MCF 10A (cell line): ENCODE measurements around the gene NYAP1. TPM values are rescaled to one million over a fixed set of nuclear protein-coding genes. Genes with fewer than 3 reads are reported as not detected.

ENCODE experiments used
- BruUV-seq: library from RNA; stranded (reverse); fragments of 400-500 nt; replicated peaks from 2 replicates; lab custom pipeline; 2021; lab: Mats Ljungman, UMichigan
- CTCF ChIA-PET: fragments of 300-600 bp; sonication (Branson Sonifier 250); formaldehyde crosslinking; extraction: SDS; loops from one replicate; lab custom pipeline; 2021; ENCODE audit warnings: antibody characterized with exemption, inconsistent platforms; lab: Yijun Ruan, JAX
- POLR2A ChIA-PET: fragments of 300-600, 350-650 bp; sonication (Branson Sonifier 250); formaldehyde crosslinking; extraction: SDS; loops from one replicate; lab custom pipeline; 2020; ENCODE audit warnings: antibody characterized with exemption, inconsistent platforms; lab: Yijun Ruan, JAX
- DNase-seq: peaks from one replicate; pipeline ENCODE4 v3.0.0-alpha.2; 2018; ENCODE audit not compliant: unreplicated experiment
- H3K27ac Mint-ChIP-seq: one replicate; pipeline ENCODE4 v1.8.0; 2022; ENCODE audit warnings: mild to moderate bottlenecking, low read depth, mixed read lengths; ENCODE audit not compliant: unreplicated experiment
- H3K27me3 Mint-ChIP-seq: one replicate; pipeline ENCODE4 v1.8.0; 2022; ENCODE audit warnings: mixed read lengths; ENCODE audit not compliant: insufficient read depth, unreplicated experiment
- H3K36me3 Mint-ChIP-seq: one replicate; pipeline ENCODE4 v1.8.0; 2022; ENCODE audit warnings: mild to moderate bottlenecking, moderate library complexity, mixed read lengths; ENCODE audit not compliant: insufficient read depth, unreplicated experiment
- H3K4me1 Mint-ChIP-seq: one replicate; pipeline ENCODE4 v1.8.0; 2022; ENCODE audit warnings: mixed read lengths; ENCODE audit not compliant: insufficient read depth, unreplicated experiment
- H3K4me3 Mint-ChIP-seq: one replicate; pipeline ENCODE4 v1.8.0; 2022; ENCODE audit warnings: mild to moderate bottlenecking, moderate library complexity, mixed read lengths; ENCODE audit not compliant: unreplicated experiment
- H3K9me3 Mint-ChIP-seq: one replicate; pipeline ENCODE4 v1.8.0; 2022; ENCODE audit warnings: mixed read lengths; ENCODE audit not compliant: unreplicated experiment
- CTCF ChIP-seq: fragments of 200-600 bp; IDR thresholded peaks from one replicate; pipeline ENCODE4 v1.8.0; 2022; ENCODE audit warnings: antibody characterized with exemption, mild to moderate bottlenecking; ENCODE audit not compliant: unreplicated experiment
- intact Hi-C: fragments of 100-400 bp; cut with micrococcal nuclease; formaldehyde crosslinking; loops from 2 replicates; pipeline ENCODE4 v1.14.1; 2022
- total RNA-seq: library from RNA; stranded (reverse); gene quantifications from 2 replicates; pipeline ENCODE4 v1.2.3, GENCODE V29; 2022

Gene NYAP1
- total RNA-seq, 1 experiment from 2014 or later: 0.21 TPM

GRCh38 chr7:100441641-100442535 is 41.8 kb upstream of the NYAP1 start:
- peaks cover 12% of the 10 kb centered on the region for H3K4me1 Mint-ChIP-seq
- no peak for TF ChIP-seq CTCF
- H3K36me3 Mint-ChIP-seq: peaks cover 1% of the 10 kb centered on the region
- no peak for DNase-seq
- no peak overlapping the region for H3K4me3 Mint-ChIP-seq
- H3K27me3 Mint-ChIP-seq: no peaks in the 10 kb centered on the region
- ChIA-PET CTCF (interaction anchor here (0.6 to 1.4 kb wide), 3 partner anchors 27 to 119 kb away, joined by 3 to 4 read pairs (median 4); no protein-coding TSS in a partner anchor), POLR2A (interaction anchor here (0.6 to 1.6 kb wide), 2 partner anchors 14 to 264 kb away, joined by 3 read pairs; partner anchors contain the start of genes POP7 and ZCWPW1)
- no peak overlapping the region for H3K27ac Mint-ChIP-seq
- intact Hi-C loops: no loop called here
- BruUV-seq: no TSS peak
- no peaks in the 10 kb centered on the region for H3K9me3 Mint-ChIP-seq

GRCh38 chr7:100443096-100443840 is 40.5 kb upstream of the NYAP1 start:
- Mint-ChIP-seq H3K27ac (no peak overlapping the region), H3K4me3 (no peak overlapping the region), H3K36me3 (no peaks in the 10 kb centered on the region), H3K4me1 (peaks cover 12% of the 10 kb centered on the region), H3K9me3 (no peaks in the 10 kb centered on the region), H3K27me3 (no peaks in the 10 kb centered on the region)
- no peak for TF ChIP-seq CTCF
- no TSS peak for BruUV-seq
- no peak for DNase-seq
- intact Hi-C loops: no loop called here
- ChIA-PET CTCF (interaction anchor here (0.7 kb wide), 1 partner anchor 120 kb away, joined by 3 read pairs; no protein-coding TSS in a partner anchor), POLR2A (interaction anchor here (0.6 to 3.2 kb wide), 3 partner anchors 9 to 15 kb away, joined by 3 to 17 read pairs (median 3); partner anchors contain the start of genes MEPCE and ZCWPW1)

GRCh38 chr7:100444311-100445278 is 39.1 kb upstream of the NYAP1 start:
- Mint-ChIP-seq H3K27me3 (no peaks in the 10 kb centered on the region), H3K27ac (no peak overlapping the region), H3K4me1 (peaks cover 12% of the 10 kb centered on the region), H3K36me3 (no peaks in the 10 kb centered on the region), H3K9me3 (no peaks in the 10 kb centered on the region), H3K4me3 (no peak overlapping the region)
- peak; percentile 45 for DNase-seq
- no peak for TF ChIP-seq CTCF
- BruUV-seq: no TSS peak
- CTCF ChIA-PET: interaction anchor here (0.6 to 1.2 kb wide), 3 partner anchors 248 to 747 kb away, joined by 3 read pairs; no protein-coding TSS in a partner anchor
- POLR2A ChIA-PET: interaction anchor here (1.0 to 3.2 kb wide), 3 partner anchors 8 to 34 kb away, joined by 3 to 17 read pairs (median 4); partner anchors contain the start of genes MEPCE, PPP1R35, TSC22D4 and ZCWPW1
- intact Hi-C loops: no loop called here
